GM21367 (cell line): ENCODE measurements around the gene COA3.

Experiments used
- ATAC-seq: cut with Tn5 transposase; IDR thresholded peaks from one replicate; pipeline ENCODE4 v1.9.1; 2021; ENCODE audit not compliant: unreplicated experiment

COA3 gene, protein sequence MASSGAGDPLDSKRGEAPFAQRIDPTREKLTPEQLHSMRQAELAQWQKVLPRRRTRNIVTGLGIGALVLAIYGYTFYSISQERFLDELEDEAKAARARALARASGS

DNA sequence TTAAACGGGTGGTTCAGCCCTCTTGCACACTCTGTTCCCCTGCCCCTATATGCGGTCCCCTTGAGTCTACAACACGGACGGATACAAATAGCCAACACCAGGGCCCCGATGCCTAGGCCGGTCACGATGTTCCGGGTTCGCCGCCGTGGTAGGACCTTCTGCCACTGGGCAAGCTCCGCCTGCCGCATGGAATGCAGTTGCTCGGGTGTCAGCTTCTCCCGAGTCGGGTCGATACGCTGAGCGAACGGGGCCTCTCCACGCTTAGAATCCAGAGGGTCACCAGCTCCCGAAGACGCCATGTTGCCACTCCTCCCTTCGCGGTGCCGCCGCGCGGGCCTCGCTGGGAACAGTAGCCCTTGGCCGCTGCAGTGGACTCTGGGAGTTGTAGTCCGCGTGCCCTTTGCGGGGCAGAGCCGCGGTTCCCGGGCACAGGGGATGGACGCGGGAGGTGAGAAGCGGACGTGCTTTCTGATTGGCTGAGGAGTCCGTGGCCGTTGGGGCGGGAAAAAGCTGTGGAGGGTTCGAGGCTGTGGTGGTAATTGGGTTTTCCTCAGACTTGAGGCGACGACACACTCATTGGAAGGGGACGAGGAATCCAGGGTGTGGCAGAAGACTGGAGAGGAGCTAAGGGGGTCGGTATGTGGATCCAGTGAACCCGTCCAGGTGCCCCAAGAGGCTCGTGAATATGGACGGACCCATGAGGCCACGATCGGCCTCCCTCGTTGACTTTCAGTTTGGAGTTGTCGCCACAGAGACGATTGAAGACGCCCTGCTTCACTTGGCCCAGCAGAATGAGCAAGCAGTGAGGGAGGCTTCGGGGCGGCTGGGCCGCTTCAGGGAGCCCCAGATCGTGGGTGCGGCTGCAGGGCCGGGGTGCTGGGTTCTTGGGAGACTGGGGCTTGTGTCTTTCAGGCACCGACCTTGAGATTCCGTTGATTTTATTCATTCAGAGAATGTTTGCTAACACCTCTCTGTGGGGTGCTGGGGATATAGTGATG, at the start of gene COA3, which contains the start of gene CNTD1:
Gene COA3 (minus strand): TSS at position 322 of the 998 bp plus-strand sequence. CDS start 23 bp downstream, at position 299.
Gene CNTD1 (plus strand): TSS at position 479 of the 998 bp plus-strand sequence. CDS start 207 bp downstream, at position 686.
- no peak for ATAC-seq

DNA sequence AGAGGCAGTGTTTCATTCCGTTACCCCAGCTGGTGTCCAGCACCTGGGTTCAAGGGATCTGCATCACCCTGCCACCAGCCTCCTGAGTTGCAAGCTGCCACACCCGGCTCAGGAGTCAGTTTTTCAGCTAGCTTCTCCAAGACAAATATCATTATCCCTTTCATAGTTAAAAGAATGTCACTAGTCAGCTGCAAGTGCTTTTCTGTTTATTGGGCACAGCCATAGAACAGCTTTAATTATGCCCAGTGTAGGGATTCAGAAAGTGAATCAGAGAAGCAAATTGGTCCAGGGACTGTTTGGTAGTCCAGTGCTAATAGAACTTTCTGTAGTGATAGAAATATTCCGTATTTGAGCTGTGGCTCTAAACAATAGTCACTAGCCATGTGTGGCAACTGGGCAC, 49.6 kb upstream of the COA3 start:
- no peak for ATAC-seq

DNA sequence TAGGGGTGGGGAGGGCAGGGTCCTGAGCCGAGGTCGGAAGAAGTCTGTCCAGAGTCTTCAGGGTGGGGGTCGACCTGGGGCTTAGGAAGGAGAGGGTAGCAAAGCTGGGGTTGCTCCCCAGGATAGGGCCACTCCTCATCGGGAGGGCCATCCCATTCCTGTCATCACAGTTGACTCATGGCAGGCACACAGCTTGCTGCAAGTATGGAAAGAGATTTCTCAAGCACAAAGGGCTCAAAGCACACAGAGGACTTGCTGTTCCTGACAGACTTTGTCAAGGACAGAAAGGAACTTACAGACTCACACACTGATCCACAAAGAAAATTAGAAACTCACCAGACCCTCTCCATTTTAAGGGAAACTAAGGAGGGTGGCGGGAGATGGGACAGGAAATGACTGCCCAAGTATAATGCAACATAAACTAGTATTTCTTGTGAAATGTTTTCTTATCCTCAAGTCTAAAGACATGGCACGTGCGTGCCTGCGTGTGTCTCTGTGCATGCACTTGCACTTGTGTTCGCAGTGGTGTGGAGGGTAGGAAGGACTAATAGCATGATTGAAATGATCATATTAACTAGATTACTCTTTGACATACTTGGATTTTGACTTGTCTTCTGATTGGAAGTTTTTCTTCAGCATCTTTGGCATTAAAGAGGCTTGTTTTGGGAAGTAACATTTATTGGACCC, 48.2 kb upstream of the COA3 start:
- ATAC-seq = no peak

DNA sequence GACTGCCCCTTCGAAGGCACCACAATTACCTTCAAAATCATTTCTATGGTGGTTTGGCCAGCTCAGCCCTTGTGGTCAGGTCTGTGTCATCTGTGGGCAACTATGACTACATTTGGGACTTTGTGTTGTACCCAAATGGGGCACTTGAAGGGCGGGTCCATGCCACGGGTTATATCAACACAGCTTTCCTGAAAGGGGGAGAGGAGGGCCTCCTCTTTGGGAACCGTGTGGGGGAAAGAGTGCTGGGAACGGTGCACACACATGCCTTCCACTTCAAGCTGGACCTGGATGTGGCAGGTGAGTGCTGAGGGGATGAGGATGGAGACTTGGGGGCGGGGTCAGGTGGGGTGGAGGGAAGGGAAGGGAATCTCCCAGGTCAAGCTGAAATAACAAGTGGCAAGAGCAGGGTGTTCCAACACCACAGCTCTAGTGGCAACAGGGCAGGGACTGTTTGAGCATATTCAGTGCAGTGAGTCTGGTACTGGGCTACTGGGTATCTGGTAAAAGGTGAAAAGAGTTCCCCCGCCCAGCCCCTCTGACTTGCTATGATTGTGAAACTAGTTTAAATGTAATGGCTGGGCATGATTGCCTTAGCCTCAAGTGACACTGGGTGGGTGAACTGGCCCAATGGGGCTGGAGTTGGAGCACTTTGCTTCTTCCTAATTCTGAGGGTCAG, 47.6 kb upstream of the COA3 start:
- ATAC-seq = no peak

DNA sequence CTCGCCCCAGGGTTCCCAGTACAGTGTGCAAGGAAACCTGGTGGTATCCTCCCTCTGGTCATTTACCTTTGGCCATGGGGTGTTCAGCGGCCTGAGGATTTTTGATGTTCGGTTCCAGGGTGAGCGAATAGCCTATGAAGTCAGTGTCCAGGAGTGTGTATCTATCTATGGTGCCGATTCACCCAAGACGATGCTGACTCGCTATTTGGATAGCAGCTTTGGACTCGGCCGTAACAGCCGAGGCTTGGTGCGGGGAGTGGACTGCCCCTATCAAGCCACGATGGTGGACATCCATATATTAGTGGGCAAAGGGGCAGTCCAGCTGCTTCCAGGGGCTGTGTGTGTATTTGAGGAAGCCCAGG, 47.0 kb upstream of the COA3 start:
- ATAC-seq = no peak

DNA sequence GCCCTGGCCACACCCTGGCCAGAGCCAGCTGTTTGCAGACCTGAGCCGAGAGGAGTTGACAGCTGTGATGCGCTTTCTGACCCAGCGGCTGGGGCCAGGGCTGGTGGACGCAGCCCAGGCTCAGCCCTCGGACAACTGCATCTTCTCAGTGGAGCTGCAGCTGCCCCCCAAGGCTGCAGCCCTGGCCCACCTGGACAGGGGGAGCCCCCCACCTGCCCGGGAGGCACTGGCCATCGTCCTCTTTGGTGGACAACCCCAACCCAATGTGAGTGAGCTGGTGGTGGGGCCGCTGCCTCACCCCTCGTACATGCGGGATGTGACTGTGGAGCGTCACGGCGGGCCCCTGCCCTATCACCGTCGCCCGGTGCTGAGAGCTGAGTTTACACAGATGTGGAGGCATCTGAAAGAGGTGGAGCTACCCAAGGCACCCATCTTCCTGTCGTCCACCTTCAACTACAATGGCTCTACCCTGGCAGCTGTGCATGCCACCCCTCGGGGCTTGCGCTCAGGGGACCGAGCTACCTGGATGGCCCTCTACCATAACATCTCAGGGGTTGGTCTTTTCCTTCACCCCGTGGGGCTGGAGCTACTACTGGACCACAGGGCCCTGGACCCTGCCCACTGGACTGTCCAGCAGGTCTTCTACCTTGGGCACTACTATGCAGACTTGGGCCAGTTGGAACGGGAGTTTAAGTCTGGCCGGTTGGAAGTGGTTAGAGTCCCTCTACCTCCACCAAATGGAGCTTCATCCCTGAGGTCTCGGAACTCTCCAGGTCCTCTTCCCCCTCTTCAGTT, 46.5 kb upstream of the COA3 start:
- no peak for ATAC-seq

DNA sequence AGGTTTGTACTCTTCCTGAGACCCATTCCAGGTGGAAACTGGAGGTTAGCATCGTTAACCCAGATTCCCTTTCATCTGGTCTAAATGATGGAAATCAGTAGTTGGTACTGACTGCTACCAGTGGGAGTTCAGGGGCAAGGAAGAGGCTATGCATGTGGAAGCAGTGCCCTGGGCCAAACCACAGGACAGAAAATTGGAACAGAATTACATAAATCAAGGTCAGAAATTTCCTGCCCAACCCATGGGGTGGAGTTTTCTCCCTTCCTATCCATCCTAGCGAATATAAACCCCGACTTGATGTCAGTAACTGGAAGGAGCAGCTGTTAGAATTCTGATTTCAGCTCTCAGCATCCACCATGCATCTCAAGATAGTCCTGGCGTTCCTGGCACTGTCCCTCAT, 45.8 kb upstream of the COA3 start, which contains the start of gene AOC2:
Gene AOC2 (plus strand): TSS at position 310 of the 400 bp plus-strand sequence. CDS start 47 bp downstream, at position 357.
- no peak for ATAC-seq

DNA sequence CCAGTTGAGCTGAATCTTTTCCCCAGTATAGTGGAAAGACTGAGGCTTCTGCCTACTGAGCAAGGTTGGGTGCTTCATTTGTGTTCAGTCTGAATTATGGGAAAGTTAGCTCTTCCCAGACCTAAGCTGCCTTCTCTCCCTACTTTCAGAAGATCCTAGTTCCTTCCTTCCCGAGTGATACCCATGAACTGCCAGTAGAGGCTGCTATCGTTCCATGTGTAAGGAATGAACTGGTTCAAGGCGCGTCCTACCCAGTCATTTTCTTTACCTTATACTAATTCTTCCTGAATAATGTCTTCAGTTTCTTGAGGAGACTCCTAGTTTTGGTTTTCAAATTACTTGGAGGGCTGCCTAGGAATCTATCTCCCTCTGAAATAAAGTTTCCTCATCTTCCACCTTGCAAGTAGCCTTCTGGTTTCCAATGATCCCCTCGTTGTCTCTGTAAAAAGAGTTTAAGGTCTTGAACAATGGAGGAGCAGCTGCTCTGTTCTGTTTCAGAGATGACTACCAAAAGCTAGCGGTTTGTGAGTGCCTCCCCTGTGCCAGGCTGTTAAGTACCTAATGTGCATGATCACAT, 44.9 kb upstream of the COA3 start:
- ATAC-seq = no peak

DNA sequence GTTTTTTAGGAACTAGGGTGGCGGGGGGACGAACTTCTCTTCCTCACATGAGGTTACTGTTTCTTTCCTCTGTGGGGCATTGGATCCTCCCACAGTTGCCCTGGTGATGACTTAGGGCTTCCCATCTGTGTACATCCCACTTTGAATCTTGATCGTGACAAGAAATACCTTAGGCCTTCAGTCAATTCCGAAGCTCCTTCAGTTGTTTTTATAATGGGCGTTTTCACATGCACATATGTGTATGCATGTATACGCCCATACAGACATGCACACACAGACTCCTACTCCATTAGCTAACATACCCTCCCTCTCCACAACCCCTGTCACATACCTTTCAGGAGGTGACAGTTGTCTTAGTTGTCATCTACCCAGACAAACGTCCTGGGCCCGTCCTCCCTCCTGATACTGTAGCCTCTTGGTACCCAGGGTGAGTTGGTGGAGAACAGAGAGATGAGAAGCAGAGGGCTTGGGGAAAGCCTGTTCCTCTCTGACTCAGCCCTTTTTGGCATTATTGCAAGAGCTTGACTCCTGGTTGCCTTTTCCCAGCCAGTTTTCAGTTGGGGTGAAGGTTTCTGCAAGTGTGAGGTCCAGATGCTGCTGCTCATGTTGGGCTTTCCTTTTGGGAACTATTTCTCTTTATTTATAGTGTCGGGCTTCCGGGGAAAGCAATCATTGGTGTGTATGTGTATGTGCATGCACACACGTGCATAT, 43.6 kb upstream of the COA3 start:
- ATAC-seq = no peak

DNA sequence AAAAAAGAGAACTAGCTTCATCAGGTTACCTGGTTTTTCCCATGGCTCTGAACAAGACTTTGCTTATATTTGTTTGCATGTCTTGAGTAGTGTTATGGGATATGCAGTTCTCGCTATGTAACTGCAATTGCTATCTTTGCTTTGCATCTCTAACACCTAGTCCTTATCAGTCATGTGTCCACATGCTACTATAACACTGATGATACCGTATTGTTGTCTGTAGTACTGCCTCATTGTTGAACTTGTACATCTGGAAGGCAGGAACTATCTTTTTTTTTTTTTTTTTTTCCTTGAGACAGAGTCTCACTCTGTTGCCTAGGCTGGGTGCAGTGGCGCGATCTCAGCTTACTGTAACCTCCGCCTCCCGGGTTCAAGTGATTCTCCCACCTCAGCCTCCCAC, 37.2 kb upstream of the COA3 start:
- ATAC-seq = no peak

DNA sequence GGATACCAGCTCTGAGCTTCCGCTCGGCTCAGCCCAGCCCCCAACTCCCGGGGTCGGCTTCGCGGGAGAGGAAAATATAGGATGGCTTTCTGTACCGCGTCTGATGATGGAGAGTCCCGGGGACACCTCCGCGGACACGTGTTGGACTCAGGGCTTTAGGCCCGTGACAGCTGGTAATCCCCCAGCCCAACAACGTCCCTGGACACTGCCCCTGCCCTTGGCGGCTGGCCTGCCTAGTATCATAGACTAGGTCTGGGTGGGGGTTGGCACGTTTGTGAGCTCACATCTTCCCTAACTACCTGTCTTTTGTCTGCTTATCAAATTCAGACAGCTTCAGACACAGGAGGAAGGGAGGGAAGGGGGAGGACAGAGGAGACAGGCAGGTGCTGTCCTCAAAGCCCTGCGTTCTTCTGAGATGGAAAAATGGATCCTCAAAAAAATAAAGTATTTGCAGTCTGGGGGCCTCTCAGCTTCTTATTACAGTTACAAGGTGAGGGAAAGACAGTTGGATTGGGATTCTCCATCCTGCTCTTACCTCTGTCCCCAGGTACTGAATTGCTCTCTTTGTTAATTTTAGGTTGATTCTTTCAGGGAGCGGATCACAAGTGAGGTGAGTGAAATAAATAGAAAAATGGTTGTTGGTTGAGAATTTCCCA, 35.4 kb upstream of the COA3 start:
- ATAC-seq = peak; percentile 14

DNA sequence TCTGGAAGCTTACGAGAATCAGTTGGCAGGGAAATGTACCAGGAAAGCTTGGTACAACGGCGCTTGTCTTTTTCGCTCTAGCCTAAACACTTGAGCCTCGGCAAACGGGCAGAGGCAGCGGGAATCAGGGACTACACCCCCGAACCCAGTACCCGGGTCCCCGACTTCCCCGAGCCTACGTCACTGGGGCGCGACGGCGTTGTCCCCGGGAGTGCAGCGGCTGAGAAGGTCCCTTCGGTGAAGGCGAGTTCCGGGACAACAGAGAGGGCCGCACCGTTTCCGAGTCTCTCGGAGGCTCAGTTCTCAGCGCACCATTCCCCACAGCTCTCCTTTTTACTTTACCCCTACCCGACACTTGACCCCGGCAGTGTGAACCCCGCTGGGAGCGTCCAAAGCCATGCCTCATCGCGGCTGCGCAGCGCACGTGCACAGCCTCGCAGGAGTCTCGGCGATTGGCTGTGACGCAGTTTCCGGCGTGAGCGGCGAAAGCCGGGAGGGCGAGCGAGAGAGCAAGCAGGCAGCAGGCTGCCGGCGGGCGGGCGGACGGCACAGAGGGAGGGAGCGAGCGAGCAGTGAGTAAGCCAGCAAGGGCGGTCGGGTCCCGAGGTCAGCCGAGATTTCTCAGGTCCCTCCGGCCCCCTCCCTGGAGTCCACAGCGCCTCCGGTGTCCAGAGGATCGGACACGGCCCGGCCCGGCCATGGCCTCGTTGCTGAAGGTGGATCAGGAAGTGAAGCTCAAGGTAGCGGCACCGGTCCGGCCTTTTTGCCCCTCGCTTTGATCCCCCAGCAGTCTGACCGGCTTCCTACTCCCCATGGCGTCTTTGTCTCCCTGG, 34.6 kb upstream of the COA3 start, which contains the start of gene PSME3:
Gene PSME3 (plus strand): TSS at position 464 of the 833 bp plus-strand sequence. CDS start 235 bp downstream, at position 699.
- peak; percentile 67 for ATAC-seq

DNA sequence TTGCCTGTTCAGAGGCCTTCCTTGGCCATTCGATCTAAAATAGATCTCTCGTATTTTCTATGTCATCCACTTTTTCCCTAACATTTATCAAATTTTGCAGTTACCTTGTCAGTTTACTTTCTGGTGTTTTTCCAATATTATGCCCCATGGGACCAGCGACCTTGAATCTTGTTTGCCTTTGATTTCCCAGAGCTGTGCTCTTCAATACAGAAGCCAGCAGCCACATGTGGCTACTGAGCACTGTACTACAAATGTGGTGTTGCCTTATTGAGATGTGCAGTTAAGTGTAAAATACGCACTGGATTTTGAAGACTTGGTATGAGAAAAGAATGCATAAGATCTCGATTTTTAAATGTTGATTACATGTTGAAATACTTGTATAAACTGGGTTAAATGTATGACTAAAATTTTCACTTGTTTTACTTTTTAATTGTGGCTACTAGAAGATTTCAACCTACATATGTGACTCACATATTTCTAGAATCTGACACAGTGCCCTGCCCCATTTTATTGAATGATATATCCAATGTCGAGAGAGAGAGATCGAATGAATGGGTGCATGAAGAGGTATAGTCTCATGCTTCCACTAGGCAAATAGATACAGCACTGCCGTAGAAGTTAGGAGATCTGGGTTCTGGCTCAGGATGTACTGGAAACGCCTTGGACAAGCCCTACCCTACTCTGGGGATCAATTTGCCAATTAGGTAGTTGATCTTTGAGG, 33.9 kb upstream of the COA3 start:
- ATAC-seq = peak; percentile 7

DNA sequence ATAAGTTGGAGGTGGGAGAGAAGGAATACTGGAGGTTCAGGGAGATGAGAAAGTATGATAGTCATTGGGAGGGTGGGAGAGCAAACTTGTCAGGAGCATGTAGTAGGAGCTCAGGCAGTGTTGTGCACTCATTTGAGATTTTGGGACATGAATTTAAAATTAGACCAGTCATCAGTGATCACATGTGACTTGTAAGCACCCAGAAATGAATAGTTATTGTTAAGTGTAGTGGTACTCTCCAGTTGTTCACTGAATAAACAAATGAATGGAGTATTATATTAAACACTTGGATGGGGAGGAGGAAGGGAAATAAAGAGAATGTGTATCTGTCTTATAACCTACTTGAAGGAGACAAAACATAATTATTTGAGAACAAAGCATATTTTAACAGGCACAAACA, 32.5 kb upstream of the COA3 start:
- ATAC-seq = no peak

DNA sequence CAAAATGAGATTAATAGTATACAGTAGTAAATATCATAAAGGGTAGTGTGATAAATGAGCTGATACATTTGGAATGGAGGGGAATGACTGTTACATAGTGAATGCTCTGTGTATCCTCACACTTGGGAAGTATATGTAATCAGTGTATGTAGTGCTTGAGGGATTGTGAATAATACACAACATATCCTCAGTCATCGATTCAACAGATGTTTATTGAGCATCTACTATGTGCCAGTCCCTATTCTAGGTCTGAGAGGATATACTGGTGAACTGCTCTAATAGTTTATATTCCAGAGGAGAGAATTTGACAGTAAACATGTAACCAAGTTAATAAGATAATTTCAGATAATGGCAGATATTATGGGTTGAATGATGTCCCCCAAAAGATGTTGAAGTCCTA, 29.0 kb upstream of the COA3 start:
- ATAC-seq = no peak

DNA sequence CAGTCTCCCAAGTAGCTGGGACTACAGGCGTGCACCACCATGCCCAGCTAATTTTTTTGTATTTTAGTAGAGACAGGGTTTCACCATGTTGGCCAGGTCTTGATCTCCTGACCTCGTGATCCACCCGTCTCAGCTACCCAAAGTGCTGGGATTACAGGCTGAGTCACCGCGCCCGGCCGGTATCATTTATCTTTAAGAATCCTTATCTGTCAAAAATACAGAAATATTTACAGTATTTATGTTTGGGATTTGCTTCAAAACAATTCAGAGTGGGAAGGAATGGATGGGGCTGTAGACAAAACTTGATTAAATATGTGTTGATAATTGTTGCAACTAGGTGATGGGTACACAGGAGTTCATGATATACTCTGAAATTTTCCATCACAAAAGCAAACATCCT, 22.7 kb upstream of the COA3 start:
- no peak for ATAC-seq

DNA sequence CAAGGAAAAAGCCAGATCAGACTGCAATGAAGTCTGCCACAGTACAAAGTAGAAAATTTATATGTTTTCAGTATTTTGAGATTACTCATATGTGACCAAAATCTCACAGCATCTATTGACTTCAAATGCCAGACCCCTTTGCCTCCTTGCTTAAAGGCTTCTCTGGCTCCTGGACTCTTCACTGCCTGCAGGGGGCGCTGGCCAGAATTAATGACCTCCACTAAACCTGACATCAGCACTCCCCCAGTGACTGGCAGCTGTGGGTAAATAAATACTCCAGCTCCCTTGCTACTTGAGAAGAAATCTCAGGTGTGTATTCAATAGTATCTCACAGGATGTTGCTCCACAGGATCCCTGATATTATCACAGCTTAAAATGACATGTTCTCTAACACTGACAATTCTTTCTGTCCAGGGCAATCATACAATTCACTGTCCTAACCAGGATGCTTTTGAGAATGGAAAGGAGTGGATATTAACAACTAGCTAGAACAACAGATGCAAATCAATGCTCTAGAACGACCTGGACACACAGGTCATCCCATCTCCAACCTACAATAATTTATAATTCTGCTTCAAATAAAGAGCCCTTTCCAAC, 21.5 kb upstream of the COA3 start:
- no peak for ATAC-seq
